Measurements from ENCODE around the gene SATB2.

Gene SATB2

DNA sequence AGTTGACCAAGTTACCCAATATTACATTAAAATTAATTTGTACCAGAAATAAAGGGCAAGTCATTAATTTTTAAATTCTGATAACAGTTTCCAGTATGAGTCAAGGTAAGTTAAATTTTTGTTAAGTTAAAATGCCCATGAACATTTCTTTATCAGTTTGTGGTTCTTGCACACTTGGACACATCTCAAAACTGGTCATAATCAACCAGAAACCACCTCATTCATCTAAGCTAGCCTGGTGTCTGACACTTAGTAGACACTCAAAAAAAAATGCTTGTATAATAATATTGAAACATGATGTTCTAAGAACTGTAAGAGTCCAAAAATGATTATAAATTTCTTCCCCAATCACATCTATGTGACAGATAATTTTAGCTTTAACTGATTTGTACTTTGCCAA lies 62.4 kb downstream of the SATB2 start:
- no peak for DNase-seq

DNA sequence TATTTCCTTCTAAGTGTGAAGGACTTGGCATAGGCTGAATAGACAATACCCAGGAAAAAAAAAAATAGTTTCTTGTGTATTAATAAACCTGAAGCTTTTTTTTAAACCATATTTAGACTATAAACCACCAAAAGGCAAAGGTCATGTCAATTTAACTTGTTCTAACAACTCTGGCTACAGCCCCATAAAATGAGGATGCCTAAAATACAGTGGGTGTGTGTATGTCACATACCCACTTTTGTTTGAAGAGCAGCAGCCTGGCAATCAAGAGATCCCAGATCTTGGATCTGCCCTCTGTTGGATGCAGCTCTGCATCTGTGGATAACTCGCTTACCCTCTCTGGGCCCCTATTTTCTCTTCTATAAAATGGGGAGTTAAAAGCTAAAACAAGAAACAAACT lies 65.4 kb downstream of the SATB2 start:
- DNase-seq: no peak

DNA sequence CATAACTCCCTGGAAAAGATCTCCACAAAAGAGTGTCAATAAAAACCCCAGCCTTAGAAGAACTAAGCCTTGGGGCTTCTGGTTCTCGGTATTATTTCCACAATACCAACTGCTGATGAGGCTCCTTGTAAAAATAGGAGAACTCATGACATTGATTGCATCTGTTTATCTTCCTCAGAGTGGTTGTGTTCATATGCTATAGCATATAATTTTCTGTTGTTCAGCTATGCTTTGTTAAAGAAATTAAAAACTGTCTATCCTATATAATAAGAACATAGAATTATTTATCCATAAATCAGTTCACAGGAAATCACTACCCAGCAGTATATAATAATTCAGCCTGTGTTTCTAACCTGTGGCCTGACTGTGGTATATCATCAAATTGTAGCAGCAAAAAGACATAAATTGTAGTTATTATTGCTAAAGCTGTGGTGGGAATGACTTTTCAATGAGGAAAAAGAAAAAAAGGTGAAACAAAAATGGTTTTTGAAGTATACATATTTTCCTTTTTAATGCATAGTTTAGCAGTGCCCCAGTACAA lies 68.9 kb downstream of the SATB2 start:
- DNase-seq: no peak

DNA sequence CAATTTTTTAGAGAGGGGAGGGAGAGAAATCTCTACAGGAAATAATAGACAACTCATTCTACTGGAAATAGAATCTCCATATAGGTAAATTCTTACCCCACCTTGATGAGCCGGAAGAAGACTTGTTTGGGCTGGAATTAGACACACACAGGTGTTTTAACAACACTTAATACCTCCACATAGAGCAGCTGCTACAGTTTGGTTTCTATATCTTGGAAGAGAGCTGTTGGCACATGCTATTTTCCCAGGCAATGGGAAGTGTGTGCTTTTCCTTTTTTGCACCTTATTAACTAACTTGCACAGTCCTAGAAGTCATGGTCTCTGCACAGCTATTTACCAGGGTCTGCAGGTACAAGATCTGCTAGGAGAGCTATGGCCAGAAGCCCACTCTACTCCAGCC lies 73.7 kb downstream of the SATB2 start:
- no peak for DNase-seq

DNA sequence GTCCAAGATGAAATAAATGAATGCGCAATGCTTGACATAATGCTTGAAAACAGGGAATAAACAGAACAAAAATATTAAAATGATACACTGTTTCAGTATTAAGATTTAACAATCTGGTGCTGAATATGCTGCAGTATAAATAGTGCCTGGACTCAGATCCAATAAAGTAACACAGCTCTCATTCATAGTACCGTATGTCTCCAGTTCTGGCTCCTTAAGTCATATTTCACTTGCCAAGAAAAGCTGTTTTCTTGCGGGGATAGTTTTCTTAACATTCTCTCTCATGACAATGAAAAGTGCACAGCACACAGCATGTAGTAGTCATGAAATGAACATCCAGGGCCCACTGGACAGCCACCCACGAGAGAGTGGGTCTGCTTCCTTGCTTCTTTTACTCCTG lies 74.7 kb downstream of the SATB2 start:
- no peak for DNase-seq

DNA sequence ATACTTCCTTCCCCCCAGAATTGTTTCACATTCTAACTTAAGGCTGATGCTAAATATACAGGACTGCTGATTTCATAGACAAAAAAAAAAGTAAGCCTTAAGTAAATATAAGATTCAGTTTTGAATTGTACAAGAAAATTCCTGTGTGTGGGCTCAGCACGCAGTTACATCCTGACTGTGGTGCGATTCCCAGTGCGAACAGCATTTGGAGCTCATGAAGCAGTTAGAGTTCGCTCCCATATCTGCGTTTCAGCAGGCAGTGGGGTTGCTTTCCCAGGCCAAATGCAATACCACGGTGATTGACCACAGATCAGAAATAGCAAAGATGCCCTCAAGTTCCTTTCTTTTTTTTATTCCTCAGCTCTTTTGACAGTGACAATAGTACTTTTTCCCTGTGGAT lies 75.6 kb downstream of the SATB2 start:
- DNase-seq: no peak

DNA sequence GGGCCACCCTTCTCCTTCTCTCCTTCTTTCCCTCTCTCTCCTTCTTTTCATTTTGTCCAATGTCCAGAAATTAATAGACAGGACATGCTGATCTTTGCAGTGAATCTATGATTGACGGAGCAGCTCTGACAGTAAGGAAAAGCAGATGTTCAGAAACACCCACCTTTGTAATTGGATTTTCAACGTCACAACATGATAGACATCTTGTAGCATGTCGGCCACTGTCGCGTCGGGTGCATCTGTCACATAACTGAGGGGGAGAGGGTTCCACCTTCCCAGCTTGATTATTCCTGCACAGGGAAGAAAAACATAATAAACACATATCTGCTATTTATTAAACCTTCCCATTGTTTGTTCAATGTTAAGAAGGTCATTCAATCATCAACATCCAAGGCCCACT lies 76.2 kb downstream of the SATB2 start:
- DNase-seq: no peak

DNA sequence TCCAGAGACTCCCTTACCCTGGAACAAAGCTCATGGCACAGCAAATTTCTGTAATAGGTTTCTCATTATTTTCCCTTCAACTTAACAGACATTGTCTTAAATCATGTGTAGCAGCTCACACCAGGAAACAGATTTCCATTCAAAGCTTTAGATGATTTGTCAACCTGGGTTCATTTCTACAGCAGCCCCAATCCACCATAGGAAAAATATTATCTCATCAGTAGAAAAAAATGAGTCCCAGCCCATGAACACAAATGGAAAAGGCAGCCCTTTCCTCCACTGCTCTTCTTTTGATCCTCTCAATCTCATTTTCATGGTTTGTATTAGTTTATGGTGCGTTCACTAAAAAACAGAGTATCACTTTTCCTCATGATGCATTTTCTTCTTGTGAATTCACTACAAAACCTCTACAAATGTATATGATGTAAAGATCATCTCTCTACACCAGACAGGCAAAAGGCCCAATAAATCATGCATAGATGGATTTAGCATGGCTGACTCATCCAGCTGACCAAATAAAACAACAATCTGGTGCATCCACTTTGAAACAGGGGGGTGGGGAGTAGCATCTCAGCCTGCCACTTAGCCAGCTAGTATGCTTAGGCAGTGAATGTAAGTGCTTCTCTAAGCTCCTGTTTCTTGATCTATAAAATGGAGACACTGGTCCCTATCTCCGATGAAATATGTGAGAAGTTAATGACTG lies 78.6 kb downstream of the SATB2 start:
- no peak for DNase-seq

DNA sequence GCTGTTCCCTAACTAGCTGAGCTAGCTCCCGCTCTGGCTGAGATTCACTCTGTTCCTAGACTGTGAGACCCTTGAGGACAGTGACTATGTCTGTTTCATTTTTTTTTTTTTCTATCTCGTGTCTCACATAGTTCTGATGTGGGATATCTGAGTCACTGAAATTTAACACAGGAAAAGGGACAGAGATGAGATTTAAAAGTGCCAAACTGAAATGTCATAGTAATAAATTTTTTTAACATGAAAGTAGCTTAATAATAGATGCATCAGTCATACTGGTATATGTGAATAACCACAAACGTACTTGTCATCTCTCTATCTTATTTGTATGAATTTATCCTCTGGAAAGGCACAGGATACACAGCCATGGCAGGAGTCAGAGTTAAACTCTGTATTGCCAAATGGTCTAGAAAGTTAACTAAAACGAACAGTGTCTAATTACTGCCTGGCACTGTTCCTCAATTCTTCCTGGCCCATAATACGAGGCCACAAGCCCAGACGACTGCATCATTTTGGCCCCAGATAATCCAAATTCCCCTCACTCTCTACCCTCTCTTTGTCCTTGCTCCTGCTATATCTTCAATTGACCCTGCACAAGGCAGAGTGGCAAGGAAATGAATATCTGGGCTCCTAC lies 87.5 kb downstream of the SATB2 start:
- no peak for DNase-seq

DNA sequence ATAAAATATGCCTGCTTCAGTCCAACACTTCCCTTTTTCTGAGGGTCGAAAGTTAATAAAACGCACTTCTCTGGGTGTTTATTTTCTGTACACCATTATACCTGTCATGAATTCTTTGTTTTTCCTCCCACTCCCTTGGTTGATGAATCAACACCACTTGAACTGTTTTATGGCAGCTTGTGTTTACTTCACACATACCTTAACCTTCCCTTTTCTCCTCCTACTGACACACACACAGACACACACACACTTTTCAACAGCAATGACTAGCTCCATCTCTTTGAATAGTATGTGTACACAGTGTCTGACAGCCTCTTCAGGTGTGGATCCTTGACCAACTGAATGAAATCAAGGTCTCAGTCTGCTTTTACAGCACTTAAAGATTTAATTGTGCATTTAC lies 91.3 kb downstream of the SATB2 start:
- no peak for DNase-seq

DNA sequence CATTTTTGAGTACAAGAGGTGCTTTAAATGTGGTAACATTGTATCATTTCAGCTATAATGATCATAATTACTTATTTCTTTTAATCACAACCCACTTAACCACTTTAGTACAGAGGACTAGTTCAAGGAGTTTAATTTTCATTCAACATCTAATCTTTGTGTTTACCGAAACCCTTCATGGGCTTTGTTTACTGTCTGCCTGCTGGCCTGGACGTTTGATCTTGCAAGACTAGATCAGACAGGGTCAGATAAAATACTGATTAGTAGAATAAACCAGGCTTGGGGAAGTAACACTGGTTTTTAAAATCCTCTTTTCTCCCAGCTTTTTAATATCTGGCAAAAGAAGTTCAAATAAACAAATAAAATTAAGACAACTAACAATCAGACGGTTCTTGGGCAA lies 93.6 kb downstream of the SATB2 start:
- no peak for DNase-seq

DNA sequence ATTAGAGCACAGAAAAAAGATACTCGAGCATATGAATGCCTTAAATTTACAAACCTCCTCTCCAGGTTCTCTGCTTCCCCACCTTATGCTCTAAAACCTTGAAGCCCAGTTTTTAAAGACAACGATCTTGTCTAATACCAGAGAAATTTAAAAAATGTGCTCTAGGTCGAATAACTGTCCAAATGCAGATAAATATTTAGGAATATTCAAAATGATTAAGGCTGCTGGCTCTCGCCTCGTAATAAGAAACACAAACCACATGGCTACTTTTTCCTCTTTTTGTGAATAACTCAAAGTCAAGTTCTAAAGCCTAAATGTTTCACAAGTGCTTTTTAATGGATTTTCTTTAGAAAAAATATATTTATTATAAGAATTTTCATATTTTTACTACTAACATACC lies 101.3 kb downstream of the SATB2 start:
- no peak for DNase-seq

DNA sequence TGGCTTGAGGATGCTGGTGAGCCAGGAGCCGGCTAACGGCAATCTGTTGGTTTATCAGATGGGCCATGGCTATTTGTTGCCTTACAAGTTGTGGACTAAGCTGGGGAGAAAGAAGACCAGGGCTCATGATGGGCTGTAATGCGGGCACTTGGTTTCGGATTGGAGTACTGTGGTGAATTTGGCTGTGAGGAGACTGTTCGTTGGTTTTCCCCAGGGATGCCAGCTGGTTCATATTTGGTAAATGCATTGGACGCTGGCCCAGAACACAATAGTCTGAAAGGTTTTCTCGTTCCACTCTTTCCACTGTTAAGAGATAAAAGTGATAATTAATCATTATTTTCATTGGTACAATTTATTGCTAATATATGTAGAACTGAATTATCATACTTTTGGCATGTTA lies 108.9 kb downstream of the SATB2 start:
- DNase-seq: no peak

DNA sequence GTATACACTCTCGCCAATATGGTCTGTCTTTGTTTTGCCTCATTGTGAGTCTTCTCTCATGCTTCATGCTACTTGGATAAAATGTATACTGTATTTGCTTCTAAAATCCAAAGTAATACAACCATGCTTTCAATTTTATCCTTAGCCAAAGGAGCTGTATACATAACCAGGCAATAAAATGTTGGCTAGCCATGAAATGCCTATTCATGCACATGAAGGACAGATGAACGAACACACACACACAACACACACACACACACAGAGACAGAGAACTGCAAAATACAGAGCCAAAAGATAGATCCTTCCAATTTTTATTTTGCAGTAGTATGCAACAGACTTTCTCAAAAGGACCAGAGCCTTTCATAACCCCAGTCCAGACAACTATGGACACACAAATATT lies 113.7 kb downstream of the SATB2 start:
- no peak for DNase-seq

DNA sequence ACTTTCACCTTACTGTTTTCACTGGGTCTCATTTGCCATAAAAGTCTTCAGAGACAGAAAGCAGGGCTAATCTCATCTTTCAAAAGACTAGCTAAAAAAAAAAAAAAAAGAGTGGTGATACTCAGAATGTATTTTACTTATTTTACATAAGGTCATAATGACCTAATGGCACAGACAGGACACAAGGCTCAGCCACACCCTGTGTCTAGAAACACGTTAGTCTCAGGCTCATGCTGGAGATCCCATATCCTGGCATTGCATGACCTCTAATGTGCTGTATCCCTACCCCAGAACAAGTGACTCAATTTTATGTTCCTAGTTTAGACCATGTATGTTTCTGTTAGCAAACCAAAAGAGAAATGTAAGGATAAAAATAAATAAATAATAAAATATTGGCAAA lies 115.4 kb downstream of the SATB2 start:
- no peak for DNase-seq

DNA sequence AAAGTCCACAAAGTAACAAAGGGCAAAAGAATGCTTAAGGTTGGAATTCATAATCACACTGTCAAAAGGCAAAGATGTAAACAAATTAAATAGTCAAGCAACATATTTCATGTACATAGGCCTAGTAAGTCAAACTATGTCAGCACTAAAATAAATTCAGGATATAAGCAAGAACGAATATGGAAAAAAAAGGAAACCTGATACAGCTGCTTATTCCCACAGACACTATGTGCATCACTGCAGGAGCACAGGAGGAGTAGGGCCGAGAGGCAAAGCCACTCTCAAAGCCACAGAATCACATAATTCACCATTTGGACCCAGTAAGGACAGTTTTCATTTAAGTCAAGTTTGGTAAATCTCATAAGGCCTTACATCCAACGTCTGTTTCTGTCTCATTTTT lies 116.6 kb downstream of the SATB2 start:
- DNase-seq: no peak

DNA sequence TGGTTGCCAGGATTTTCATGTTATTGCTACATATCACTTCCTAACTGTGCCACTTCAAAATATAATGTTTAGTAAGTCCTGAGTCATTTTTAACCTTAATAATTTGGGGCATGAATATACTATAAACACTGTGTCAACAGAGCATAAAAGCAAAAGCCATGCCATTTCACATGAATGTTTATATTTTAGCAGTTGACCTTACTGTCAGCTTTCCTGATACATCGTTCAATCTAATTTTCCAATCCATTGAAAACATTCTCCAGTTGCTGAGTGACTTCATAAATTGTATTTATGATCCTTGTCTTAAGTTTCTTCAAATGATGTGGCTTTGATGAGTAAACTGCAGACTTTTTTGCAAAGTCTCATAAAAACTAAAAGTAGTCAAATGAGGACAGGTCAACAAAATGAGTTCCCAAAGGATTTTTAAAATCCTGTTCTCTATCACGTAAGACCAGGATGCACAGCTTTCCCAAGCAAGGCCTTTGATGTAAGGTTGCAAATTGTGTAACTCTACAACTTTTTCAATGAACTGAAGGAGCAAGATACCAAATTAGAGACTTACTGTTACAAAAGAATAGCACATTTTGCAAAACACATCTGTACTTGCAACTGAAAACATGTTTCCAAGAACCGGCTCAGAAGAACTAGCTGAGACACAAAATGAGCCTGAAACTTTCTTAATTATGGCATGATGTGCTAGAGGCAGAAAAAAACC lies 117.7 kb downstream of the SATB2 start:
- no peak for DNase-seq

DNA sequence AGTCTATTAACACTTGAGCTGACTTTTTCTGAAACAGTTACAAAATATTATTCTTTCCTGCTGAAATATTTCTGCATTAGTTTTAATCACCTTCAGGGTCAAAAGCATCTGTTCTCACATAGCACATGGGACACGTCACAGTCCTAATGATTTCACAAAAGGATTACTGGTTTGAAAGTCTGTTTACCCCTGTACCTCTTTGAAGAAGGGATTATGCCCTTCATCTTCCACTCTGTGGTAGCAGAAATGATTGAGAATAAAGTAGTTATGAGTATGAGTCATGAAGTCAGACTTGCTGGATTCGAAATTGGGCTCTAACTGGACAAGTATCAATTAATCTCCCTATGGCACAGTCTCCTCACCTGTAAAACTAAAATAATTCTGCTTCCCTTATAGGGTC lies 121.2 kb downstream of the SATB2 start:
- DNase-seq: no peak

DNA sequence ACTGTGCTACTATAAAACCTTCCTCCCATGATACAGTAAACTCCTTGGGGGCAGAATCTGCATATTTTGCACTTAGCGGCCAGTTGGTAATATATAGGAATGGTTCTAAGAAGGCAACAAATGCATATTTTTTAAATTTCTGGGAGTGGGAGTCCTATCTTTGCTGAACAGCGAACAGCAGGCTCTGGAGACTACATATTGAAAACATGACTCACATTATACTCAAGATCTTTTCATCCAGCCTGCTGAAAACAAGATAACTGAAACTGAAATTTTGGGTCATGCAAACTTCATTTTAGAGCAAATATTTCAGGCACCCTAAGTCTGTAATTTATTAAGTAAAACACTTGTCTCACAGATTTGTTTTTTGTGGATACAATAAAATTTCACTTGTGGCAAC lies 122.2 kb downstream of the SATB2 start:
- no peak for DNase-seq

DNA sequence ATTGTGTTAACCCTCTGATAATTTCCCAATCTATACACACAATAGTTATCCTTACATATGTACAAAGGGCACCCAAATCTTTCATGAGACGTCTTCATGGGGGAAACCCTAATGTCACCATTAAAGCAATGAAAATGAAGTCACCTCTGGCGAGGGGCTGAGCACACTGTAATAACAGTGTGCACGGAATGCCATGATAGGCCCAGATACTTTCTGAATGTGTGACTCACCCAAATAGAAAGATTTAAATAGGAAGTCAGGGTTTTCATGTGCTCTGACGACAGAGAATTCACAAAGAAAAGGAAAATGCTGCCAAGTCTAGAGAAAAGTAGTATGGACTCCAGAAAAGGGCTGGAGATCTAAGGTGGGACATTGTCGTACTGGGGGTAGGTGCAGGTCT lies 128.3 kb downstream of the SATB2 start:
- DNase-seq: no peak

DNA sequence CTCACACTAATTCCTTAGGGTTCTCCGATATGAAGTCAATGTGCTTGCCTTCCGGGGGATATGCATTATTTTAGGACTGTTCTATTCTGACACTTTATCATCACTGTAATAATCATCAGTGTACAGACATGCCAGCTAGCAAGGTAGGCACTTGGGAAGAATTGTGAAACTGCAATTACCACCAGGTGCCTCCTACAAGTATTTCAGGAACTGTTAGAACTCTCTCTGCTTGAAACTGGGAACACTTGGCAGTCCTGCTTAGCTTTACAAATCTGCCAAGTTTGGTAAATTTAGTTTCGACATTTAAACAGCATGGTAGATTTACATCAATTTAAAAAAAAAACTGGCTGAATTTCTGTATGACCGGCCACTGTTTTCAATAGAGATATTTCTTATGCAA lies 128.7 kb downstream of the SATB2 start:
- DNase-seq: no peak

DNA sequence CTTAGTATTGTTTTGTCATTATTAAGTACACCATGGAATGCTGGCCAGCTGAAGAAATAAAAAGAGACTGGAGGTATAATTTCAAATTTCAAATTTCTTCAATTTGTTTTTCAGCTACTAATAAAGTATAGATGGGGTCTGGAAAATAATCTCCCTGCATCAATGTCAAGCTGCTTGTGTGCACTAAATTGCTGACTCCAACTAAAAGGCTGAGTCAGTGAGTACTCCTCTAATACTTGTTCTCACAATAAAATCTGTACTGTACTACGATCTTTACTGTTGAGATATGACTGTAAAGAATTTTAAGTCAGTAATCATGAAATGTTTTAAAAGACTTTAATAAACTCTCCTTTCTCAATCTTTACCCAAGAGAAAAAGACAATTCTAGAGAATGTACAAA lies 131.9 kb downstream of the SATB2 start:
- DNase-seq: no peak

DNA sequence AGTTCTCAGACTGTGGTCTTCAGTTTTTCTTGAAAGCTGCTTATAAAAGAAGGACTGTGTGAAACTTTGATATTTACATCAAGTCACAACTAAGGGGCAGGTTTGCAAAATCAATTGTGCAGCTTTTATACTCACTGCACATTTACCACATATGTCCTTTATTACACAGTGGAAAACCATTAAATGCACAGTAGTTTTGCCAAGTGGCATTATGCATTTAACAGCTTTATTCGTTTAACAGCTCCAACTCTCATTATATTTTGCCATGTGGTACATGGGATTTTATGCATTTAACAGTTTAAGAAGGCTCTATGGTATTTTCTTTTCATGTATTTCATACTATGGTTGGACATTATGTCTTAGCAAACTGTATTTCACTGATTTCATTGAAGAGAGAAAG lies 135.6 kb downstream of the SATB2 start:
- no peak for DNase-seq

DNA sequence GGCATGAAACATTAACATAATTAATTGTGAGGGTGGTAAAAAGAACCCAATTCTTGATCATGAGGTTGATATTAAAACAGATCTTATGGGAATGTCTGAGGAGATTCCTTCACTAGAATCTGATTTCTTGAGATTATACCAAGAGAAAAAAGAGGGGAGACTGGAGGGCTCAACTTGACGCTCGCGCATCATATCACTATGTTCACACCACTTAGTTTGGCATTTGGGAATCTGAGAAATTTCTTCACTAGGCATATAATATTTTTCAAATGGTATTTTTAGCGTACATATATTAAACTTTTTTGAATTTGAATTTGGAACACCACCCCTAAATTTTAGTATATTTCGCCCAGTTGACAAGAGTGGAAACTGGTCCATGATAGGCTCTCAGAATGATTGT lies 140.1 kb downstream of the SATB2 start:
- no peak for DNase-seq
